Sigmoid colon (tissue), 7 donors: Measurements from ENCODE around the gene PAX4. TPM values are rescaled to one million over a fixed set of nuclear protein-coding genes. Genes with fewer than 3 reads are reported as not detected.
A peak's percentile ranks its signal among the peaks of the same experiment; 100 is the strongest.

Experiments used
- DNase-seq: peaks from one replicate; pipeline ENCODE4 v3.0.0-alpha.2; 2019
- H3K27ac ChIP-seq, 4 donors: fragments of 200-600 bp; sonication (generic); one replicate each; pipeline ENCODE4 v1.5.1; 2016 to 2019; ENCODE audit warnings: mild to moderate bottlenecking in 1 of 4
- H3K27me3 ChIP-seq, 3 donors: fragments of 200-600 bp; sonication (generic); one replicate each; pipeline ENCODE4 v1.5.1; 2019; ENCODE audit warnings: mild to moderate bottlenecking in 1 of 3
- H3K36me3 ChIP-seq, 4 donors: fragments of 200-600 bp; sonication (generic); one replicate each; pipeline ENCODE4 v1.5.1; 2016 to 2019
- H3K4me1 ChIP-seq, 4 donors: fragments of 200-600 bp; sonication (generic); one replicate each; pipeline ENCODE4 v1.5.1; 2017 to 2019
- H3K4me3 ChIP-seq, 4 donors: fragments of 200-600 bp; sonication (generic); one replicate each; pipeline ENCODE4 v1.5.1; 2017 to 2019; ENCODE audit warnings: mild to moderate bottlenecking in 2 of 4, moderate library complexity in 1 of 4
- H3K9me3 ChIP-seq, 4 donors: fragments of 200-600 bp in 3 of 4; sonication (generic) in 3 of 4; one replicate each; pipeline versions ENCODE4 v1.5.1 to v1.6.1; 2013 to 2019
- CTCF ChIP-seq, 4 experiments: fragments of 450-650 bp in 3 of 4; fragments of 200-600 bp in 1 of 4; IDR thresholded peaks; one replicate each; pipeline ENCODE4 v1.5.1; 2016 to 2019; ENCODE audit warnings: antibody characterized with exemption in 4 of 4, mild to moderate bottlenecking in 3 of 4, moderate library complexity in 2 of 4
- EP300 ChIP-seq, 4 donors: sonication (generic); formaldehyde crosslinking; IDR thresholded peaks; one replicate each; pipeline ENCODE4 v1.6.1; 2017; ENCODE audit warnings: antibody characterized with exemption in 4 of 4
- POLR2A ChIP-seq, 2 donors: fragments of 450-650 bp; IDR thresholded peaks; one replicate each; pipeline ENCODE4 v1.6.1; 2016; ENCODE audit warnings: antibody characterized with exemption in 2 of 2, mild to moderate bottlenecking in 2 of 2, moderate library complexity in 2 of 2
- POLR2AphosphoS5 ChIP-seq, 4 donors: sonication (generic); formaldehyde crosslinking; IDR thresholded peaks; one replicate each; pipeline ENCODE4 v1.6.1; 2017; ENCODE audit warnings: antibody characterized with exemption in 4 of 4
- WGBS, 2 donors: extraction: QIAGEN DNeasy Blood & Tissue Kit; methylation state at CpG; one replicate each; pipeline ENCODE4 v1.1.7; 2013; 5-methylcytosine and 5-hydroxymethylcytosine counted together
- intact Hi-C: fragments of 100-400 bp; cut with DNase I; formaldehyde crosslinking; loops from one replicate; pipeline ENCODE4 v1.15.1; 2023
- polyA plus RNA-seq, 3 donors: library from polyadenylated mRNA; stranded (reverse); fragments of 200-250 nt; gene quantifications; one replicate each; pipeline ENCODE4 v1.2.3, GENCODE V29; 2013
- total RNA-seq, 4 donors: library from RNA; depleted of rRNA; stranded (reverse); fragments of >200 nt; gene quantifications; one replicate each; pipeline ENCODE4 v1.1.0, GENCODE V29; 2016
- donor health status: healthy with polysubstance abuse.
- donor health status: Bipolar disorder and iron deficiency.
- donor health status: healthy.

Gene PAX4
- total and polyA plus RNA-seq, 7 donors, result 0.13 to 1.2 (median 0.46) TPM; not detected in 4

- H3K36me3 ChIP-seq, result peaks cover 10 to 26% (median 14%) of the 10 kb centered on the region in 4 donors
- H3K27me3 ChIP-seq, result no peaks in the 10 kb centered on the region
- H3K4me3 ChIP-seq, result no peak overlapping the region
- no peak overlapping the region for H3K27ac ChIP-seq
- H3K4me1 ChIP-seq, result peaks cover 0 to 31% (median 23%) of the 10 kb centered on the region in 4 donors
- DNase-seq, result no peak
- no peaks in the 10 kb centered on the region for H3K9me3 ChIP-seq
- intact Hi-C loops, result loop anchor here (5.0 to 10.0 kb wide), 3 partner anchors 367 to 817 kb away; partner anchors contain the start of genes IMPDH1 and LRRC4
- 84 to 93% methylated on average over 3 of the region's 3 CpGs for WGBS, 2 donors
- no peak for TF ChIP-seq CTCF (IDR thresholded peaks at IDR 0.05)
- TF ChIP-seq POLR2AphosphoS5 (IDR thresholded peaks at IDR 0.05), result no peak
- no peak for TF ChIP-seq POLR2A (IDR thresholded peaks at IDR 0.05)
- no peak for TF ChIP-seq EP300 (IDR thresholded peaks at IDR 0.05)
These were observed 28.0 kb downstream of the PAX4 start for GRCh38 chr7:127589896-127590295.

- peak; percentile 80 for DNase-seq
- intact Hi-C loops, result loop anchor here (1.0 to 10.0 kb wide), 4 partner anchors 63 to 818 kb away; partner anchors contain the start of genes IMPDH1, LRRC4 and SND1
- Histone ChIP-seq H3K36me3 (peaks cover 10 to 26% (median 14%) of the 10 kb centered on the region in 4 donors), H3K27me3 (no peaks in the 10 kb centered on the region), H3K4me1 (peaks cover 0 to 41% (median 33%) of the 10 kb centered on the region in 4 donors), H3K9me3 (no peaks in the 10 kb centered on the region), H3K27ac (peak overlapping the region; percentile 89 to 95 (median 93)), H3K4me3 (peak overlapping the region; percentile 81 to 97 (median 92))
- TF ChIP-seq POLR2AphosphoS5 (IDR thresholded peaks at IDR 0.05), result peak in 3 of 4 donors; percentile 9 to 30 (median 27)
- peak in 2 of 4 experiments; percentile 24 to 26 for TF ChIP-seq CTCF (IDR thresholded peaks at IDR 0.05)
- TF ChIP-seq EP300 (IDR thresholded peaks at IDR 0.05), result no peak
- peak in 1 of 2 donors; percentile 10 for TF ChIP-seq POLR2A (IDR thresholded peaks at IDR 0.05)
- 10 to 14% methylated on average over 43 of the region's 43 CpGs for WGBS, 2 donors
These were observed 29.1 kb downstream of the PAX4 start for GRCh38 chr7:127588697-127589482.

GRCh38 chr7:127588019-127588696, 29.8 kb downstream of the PAX4 start, which contains the start of gene ARF5:
ARF5 (plus strand) TSS chr7:127588411; CDS start chr7:127588499, 88 bp downstream.
- H3K27me3 ChIP-seq, result no peaks in the 10 kb centered on the region
- intact Hi-C loops, result loop anchor here (1.0 to 10.0 kb wide), 4 partner anchors 64 to 819 kb away; partner anchors contain the start of genes IMPDH1, LRRC4 and SND1
- peaks cover 10 to 26% (median 15%) of the 10 kb centered on the region in 4 donors for H3K36me3 ChIP-seq
- peak within 1 kb of the TSS; percentile 89 to 95 (median 93) for H3K27ac ChIP-seq
- WGBS, 2 donors, result 1% methylated on average over 77 of the region's 77 CpGs
- no peaks in the 10 kb centered on the region for H3K9me3 ChIP-seq
- no peak for TF ChIP-seq CTCF (IDR thresholded peaks at IDR 0.05)
- peak; percentile 83 to 89 (median 88) for TF ChIP-seq POLR2AphosphoS5 (IDR thresholded peaks at IDR 0.05)
- no peak for TF ChIP-seq EP300 (IDR thresholded peaks at IDR 0.05)
- TF ChIP-seq POLR2A (IDR thresholded peaks at IDR 0.05), result peak; percentile 60 to 65
- peak; percentile 95 for DNase-seq
- peak within 1 kb of the TSS; percentile 81 to 97 (median 92) for H3K4me3 ChIP-seq
- peaks cover 0 to 48% (median 41%) of the 10 kb centered on the region in 4 donors for H3K4me1 ChIP-seq

- intact Hi-C loops, result loop anchor here (1.0 to 10.0 kb wide), 4 partner anchors 65 to 820 kb away; partner anchors contain the start of genes IMPDH1, LRRC4 and SND1
- H3K27ac ChIP-seq, result peak overlapping the region; percentile 89 to 95 (median 93)
- peak overlapping the region; percentile 46 to 97 (median 87) for H3K4me3 ChIP-seq
- H3K4me1 ChIP-seq, result peaks cover 0 to 53% (median 46%) of the 10 kb centered on the region in 4 donors
- 60 to 68% methylated on average over 20 of the region's 20 CpGs for WGBS, 2 donors
- peaks cover 12 to 31% (median 18%) of the 10 kb centered on the region in 4 donors for H3K36me3 ChIP-seq
- DNase-seq, result no peak
- H3K27me3 ChIP-seq, result no peaks in the 10 kb centered on the region
- TF ChIP-seq POLR2A (IDR thresholded peaks at IDR 0.05), result no peak
- no peak for TF ChIP-seq CTCF (IDR thresholded peaks at IDR 0.05)
- TF ChIP-seq EP300 (IDR thresholded peaks at IDR 0.05), result no peak
- TF ChIP-seq POLR2AphosphoS5 (IDR thresholded peaks at IDR 0.05), result no peak
- no peaks in the 10 kb centered on the region for H3K9me3 ChIP-seq
These were observed 30.3 kb downstream of the PAX4 start for GRCh38 chr7:127587663-127588018.
